Heart right ventricle (tissue), 16 donors: ENCODE data around the gene GSTCD. TPM values are rescaled to one million over a fixed set of nuclear protein-coding genes. Genes with fewer than 3 reads are reported as not detected.

Experiments
- ATAC-seq, 8 donors: fragments of 200-7000 bp; cut with Tn5 transposase; one replicate each; pipeline ENCODE4 v1.9.1; 2020; ENCODE audit warnings: mild to moderate bottlenecking in 8 of 8, moderate library complexity in 8 of 8, moderate number of reproducible peaks in 1 of 8
- DNase-seq, 2 donors: peaks; one replicate each; pipeline ENCODE4 v3.0.0-alpha.2; 2020
- H3K27ac ChIP-seq, 10 donors: fragments of 200-600 bp; sonication (generic) in 2 of 10; one replicate each; pipeline versions ENCODE4 v1.5.0 to v1.8.0; 2020 to 2022; ENCODE audit warnings: mild to moderate bottlenecking in 3 of 10
- H3K27me3 ChIP-seq, 7 donors: fragments of 200-600 bp; one replicate each; pipeline ENCODE4 v1.8.0; 2021 to 2022; ENCODE audit warnings: mild to moderate bottlenecking in 2 of 7
- H3K36me3 ChIP-seq, 9 donors: fragments of 200-600 bp; sonication (generic) in 1 of 9; one replicate each; pipeline versions ENCODE4 v1.5.0 to v1.8.0; 2020 to 2022; ENCODE audit warnings: mild to moderate bottlenecking in 2 of 9
- H3K4me1 ChIP-seq, 9 donors: fragments of 200-600 bp; sonication (generic) in 1 of 9; one replicate each; pipeline versions ENCODE4 v1.5.0 to v1.8.0; 2020 to 2022; ENCODE audit warnings: mild to moderate bottlenecking in 4 of 9
- H3K4me3 ChIP-seq, 10 donors: fragments of 200-600 bp; sonication (generic) in 2 of 10; one replicate each; pipeline versions ENCODE4 v1.5.0 to v1.8.0; 2020 to 2022; ENCODE audit warnings: mild to moderate bottlenecking in 7 of 10, moderate library complexity in 2 of 10
- H3K9me3 ChIP-seq, 11 donors: fragments of 200-600 bp in 10 of 11; sonication (generic) in 2 of 11; one replicate each; pipeline versions ENCODE4 v1.5.0 to v1.8.0; 2013 to 2022; ENCODE audit warnings: mild to moderate bottlenecking in 2 of 11, control low read depth in 1 of 11, moderate library complexity in 1 of 11
- WGBS, 2 donors: extraction: QIAGEN DNeasy Blood & Tissue Kit; methylation state at CpG; one replicate each; pipeline ENCODE4 v1.1.7; 2013; ENCODE audit warnings: inconsistent platforms in 1 of 2; 5-methylcytosine and 5-hydroxymethylcytosine counted together
- intact Hi-C, 10 donors: fragments of 100-400 bp; cut with DNase I; formaldehyde crosslinking; loops; one replicate each; pipeline versions ENCODE4 v1.11.1 to v1.14.2; 2022
- polyA plus RNA-seq, 2 donors: library from polyadenylated mRNA; stranded (reverse); fragments of 200-250 nt; gene quantifications; one replicate each; pipeline ENCODE4 v1.2.3, GENCODE V29; 2013
- total RNA-seq, 10 donors: library from RNA; stranded (reverse); fragmentation: NEBNext Ultra II Directional in 3 of 10; extraction: Animal tissue kit (Norgen Biotek cat#: 25700) in 3 of 10; gene quantifications; one replicate each; pipeline versions ENCODE4 v1.2.1 to v1.2.4, GENCODE V29; 2021 to 2023
- TF ChIP-seq, protein P1 (sequence below), 9 donors: fragments of 200-600 bp; sonication (generic) in 2 of 9; IDR thresholded peaks; one replicate each; pipeline versions ENCODE4 v1.5.0 to v1.8.0; 2021 to 2022; ENCODE audit warnings: antibody characterized with exemption in 9 of 9, mild to moderate bottlenecking in 5 of 9, moderate library complexity in 1 of 9
- donor health status: Arrhythmogenic right ventricular cardiomyopathy.
- donor health status: ischemic (EF 13 %, LVEDD 7.1; RV severe dilation, severe dysfunction).
- donor health status: healthy with polysubstance abuse.
- donor health status: DM: no; HTN: yes; CAD: no.
- donor health status: DM: no; HTN: no; CAD: no.
- donor health status: ischemic (EF 25% LVEDD 6.9; RV normal size, moderate dysfunction).
- donor health status: ischemic (EF 25% LVEDD 5.7; RV mildly dilated, moderate dysfunction).
- donor health status: healthy.
- donor health status: DM: yes; HTN: yes; CAD: no.
- donor health status: Ischemic cardiomyopathy.
- donor health status: ischemic (EF 35%, LVEDD 5.7; RV mildly dilated, moderate dysfunction).
- donor health status: nonischemic (EF 11% LVEDD 7.7; RV severe dilation, severe dysfunction).
- donor health status: DM: yes; HTN: yes; CAD: no.
- donor health status: PGD.
- donor health status: ischemic (EF 29% LVEDD 5.4; RV normal size, mild dysfunction).
- donor health status: nonischemic (EF 23%, LVEDD 6.1; RV moderate dilation, normal function).

Gene GSTCD
- total and polyA plus RNA-seq, 12 donors: 0.66 to 5.9 (median 4.3) TPM

DNA sequence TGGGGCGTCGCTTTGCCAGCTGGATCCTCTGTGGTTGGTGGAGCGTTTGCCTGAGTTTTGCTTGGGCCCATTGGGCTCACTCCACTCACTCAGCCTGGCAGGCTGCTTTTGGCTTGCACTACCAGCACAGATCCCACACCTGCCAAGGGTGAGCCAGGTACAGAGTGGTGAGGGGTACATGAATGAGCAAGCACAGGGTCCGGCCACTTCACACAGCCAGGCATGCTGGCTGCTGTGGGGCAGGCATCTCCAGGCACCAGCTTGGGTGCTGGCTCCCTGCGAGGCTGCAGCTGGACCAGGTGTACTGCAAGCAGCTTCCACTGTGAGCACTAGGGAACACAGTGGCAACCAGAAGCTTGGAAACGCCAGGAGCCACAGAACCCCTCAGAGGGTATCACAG is 126.6 kb downstream of the GSTCD start:
- no peak for ATAC-seq
- 96 to 97% methylated on average over 6 of the region's 6 CpGs for WGBS, 2 donors
- intact Hi-C loops: no loop called here

DNA sequence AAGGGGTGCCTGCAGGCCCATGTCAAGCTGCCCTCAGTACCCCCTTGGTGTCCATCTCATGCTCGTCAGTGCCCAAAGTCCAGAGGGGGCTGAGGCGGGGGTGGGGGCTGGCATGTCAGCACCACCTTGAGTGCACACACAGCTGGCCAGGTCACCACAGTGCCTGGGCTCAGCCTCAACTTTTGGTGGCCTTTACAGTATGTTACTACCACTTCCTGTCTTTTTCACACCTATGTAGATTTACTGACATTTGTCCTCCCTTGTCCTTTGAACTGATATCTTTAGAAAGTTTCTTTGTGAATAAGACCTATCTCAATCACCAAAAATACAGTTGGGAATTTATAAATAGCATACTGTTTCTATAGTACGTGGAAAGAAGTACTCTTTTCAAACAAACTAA is 128.0 kb downstream of the GSTCD start:
- peaks cover 0 to 3% (median 0%) of the 10 kb centered on the region in 9 donors for H3K36me3 ChIP-seq
- no peaks in the 10 kb centered on the region for H3K4me1 ChIP-seq
- DNase-seq (no peak), ATAC-seq (no peak)
- H3K4me3 ChIP-seq: no peak overlapping the region
- no peak overlapping the region for H3K27ac ChIP-seq
- H3K9me3 ChIP-seq: no peaks in the 10 kb centered on the region
- no peaks in the 10 kb centered on the region for H3K27me3 ChIP-seq
- intact Hi-C loops: no loop called here
- TF ChIP-seq, protein P1, sequence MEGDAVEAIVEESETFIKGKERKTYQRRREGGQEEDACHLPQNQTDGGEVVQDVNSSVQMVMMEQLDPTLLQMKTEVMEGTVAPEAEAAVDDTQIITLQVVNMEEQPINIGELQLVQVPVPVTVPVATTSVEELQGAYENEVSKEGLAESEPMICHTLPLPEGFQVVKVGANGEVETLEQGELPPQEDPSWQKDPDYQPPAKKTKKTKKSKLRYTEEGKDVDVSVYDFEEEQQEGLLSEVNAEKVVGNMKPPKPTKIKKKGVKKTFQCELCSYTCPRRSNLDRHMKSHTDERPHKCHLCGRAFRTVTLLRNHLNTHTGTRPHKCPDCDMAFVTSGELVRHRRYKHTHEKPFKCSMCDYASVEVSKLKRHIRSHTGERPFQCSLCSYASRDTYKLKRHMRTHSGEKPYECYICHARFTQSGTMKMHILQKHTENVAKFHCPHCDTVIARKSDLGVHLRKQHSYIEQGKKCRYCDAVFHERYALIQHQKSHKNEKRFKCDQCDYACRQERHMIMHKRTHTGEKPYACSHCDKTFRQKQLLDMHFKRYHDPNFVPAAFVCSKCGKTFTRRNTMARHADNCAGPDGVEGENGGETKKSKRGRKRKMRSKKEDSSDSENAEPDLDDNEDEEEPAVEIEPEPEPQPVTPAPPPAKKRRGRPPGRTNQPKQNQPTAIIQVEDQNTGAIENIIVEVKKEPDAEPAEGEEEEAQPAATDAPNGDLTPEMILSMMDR (IDR thresholded peaks at IDR 0.05): no peak
- 87 to 90% methylated on average over 3 of the region's 3 CpGs for WGBS, 2 donors

More for the DNA sequence above, 126.6 kb downstream of the GSTCD start:
- Histone ChIP-seq H3K36me3 (peaks cover 0 to 3% (median 0%) of the 10 kb centered on the region in 9 donors), H3K27me3 (no peaks in the 10 kb centered on the region), H3K27ac (no peak overlapping the region), H3K9me3 (no peaks in the 10 kb centered on the region), H3K4me1 (no peaks in the 10 kb centered on the region), H3K4me3 (no peak overlapping the region)
- TF ChIP-seq, protein P1 (IDR thresholded peaks at IDR 0.05): no peak
- DNase-seq: no peak

DNA sequence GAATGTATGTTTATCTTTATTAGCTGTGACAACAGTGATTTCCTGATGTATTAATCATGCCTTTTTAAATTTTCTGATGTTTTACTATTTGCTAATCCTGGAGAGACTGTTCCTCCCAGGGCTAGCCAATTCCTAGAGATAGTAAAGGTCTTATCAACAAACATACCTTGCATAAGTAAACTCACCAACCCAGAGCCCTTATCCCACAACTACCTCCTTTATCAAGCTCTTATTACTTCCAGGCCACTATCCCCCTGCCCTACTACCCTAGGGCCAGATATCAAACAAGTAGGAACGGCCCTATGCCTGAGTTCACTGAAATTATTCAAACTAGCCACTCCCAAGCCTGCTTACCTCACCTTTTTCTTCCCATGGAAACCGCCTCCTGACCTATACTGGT is 128.5 kb downstream of the GSTCD start:
- Histone ChIP-seq H3K36me3 (peaks cover 0 to 3% (median 0%) of the 10 kb centered on the region in 9 donors), H3K4me3 (no peak overlapping the region), H3K27me3 (no peaks in the 10 kb centered on the region), H3K9me3 (no peaks in the 10 kb centered on the region), H3K27ac (no peak overlapping the region), H3K4me1 (no peaks in the 10 kb centered on the region)
- ATAC-seq (no peak), DNase-seq (no peak)
- WGBS, 2 donors: 77 to 78% methylated on average over 2 of the region's 2 CpGs
- TF ChIP-seq, protein P1 (IDR thresholded peaks at IDR 0.05): no peak
- intact Hi-C loops: no loop called here

DNA sequence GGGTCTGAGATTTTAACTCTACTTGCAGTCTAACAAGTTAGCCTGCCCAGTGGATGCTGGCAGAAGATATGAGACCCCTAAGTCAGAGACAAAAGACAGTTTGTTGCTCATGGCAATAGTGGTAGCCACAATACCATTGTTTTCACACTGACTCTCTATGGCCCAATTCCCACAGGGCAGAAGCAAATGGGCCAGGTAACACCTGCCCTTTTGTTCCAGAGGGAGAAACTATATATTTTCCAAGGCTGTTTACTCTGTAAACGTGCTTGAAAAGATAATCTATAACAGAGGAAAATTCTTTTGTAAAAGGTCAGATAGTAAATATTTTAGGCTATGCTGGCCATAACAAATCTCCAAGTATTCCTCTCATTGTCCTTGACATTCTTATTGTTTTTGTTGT is 129.5 kb downstream of the GSTCD start:
- peaks cover 0 to 6% (median 0%) of the 10 kb centered on the region in 9 donors for H3K36me3 ChIP-seq
- TF ChIP-seq, protein P1 (IDR thresholded peaks at IDR 0.05): no peak
- no peaks in the 10 kb centered on the region for H3K27me3 ChIP-seq
- DNase-seq (no peak), ATAC-seq (no peak)
- H3K4me1 ChIP-seq: no peaks in the 10 kb centered on the region
- H3K9me3 ChIP-seq: no peaks in the 10 kb centered on the region
- intact Hi-C loops: no loop called here
- no peak overlapping the region for H3K4me3 ChIP-seq
- 81 to 85% methylated on average over 1 of the region's 1 CpG for WGBS, 2 donors
- no peak overlapping the region for H3K27ac ChIP-seq
